ENCODE measurements around the gene AVEN. TPM values are rescaled to one million over a fixed set of nuclear protein-coding genes. Genes with fewer than 3 reads are reported as not detected.
"Not testable (repeated sequence)": the region's sequence is repeated elsewhere in the genome, so short reads cannot be mapped to it uniquely, and the experiment has no call there.

The AVEN gene
- 9.9 and 46.5 TPM in 2 replicates for polyA plus RNA-seq (2014; cell fraction: cytosol; rRNA removed)
- polyA plus RNA-seq (2014; cell fraction: nucleus; rRNA removed) = 4.9 and 6.7 TPM in 2 replicates

DNA sequence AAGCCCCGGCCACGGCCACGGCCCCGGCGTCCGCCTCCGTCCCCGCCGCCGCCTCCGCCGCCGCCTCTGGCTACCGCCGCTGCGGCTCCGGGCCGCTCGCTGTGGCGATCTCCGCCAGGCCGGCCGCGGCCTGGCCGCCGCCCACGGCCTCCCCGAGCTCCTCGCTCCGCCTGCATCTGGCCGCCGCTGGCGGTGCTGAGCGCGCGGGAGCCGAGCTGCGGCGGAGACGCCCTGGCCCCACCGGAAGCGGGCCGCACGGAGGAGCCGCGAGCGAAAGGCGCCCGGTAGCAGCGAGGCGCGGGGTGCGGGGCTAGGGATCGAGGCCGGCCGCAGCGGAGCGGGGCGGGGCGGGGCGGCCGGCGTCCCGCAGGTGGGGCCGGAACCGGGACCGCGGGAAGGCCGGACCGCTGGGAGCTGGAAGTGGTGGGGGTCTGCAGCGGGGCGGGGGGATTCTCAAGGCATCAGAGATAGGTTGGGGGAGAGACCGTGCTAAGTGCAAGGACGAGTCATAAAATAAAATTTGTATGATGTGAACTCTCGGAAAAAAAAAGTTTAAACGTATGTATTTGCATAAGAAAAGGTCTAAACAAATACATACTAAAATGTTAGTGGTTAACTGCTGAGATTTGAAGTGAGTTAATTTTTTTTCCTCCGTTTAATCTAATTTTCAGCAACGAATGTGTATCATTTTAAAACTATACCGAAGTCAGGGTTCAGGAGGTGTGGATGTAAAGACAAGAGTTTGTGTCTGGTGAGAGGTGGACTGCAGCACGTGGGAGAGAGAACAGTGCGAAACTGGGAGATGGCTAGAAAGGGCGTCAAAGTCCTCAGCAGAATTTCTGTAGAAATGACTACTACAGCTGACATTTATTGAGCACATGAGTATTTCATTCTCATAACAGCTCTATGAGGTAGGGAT lies at the start of gene AVEN:
Gene AVEN, minus strand, starts transcription at position 334 of the 919 bp plus-strand sequence. Its CDS starts 158 bp downstream, at position 176.
- peak; percentile 40 for DNase-seq (ENCODE audit: low spot score)

DNA sequence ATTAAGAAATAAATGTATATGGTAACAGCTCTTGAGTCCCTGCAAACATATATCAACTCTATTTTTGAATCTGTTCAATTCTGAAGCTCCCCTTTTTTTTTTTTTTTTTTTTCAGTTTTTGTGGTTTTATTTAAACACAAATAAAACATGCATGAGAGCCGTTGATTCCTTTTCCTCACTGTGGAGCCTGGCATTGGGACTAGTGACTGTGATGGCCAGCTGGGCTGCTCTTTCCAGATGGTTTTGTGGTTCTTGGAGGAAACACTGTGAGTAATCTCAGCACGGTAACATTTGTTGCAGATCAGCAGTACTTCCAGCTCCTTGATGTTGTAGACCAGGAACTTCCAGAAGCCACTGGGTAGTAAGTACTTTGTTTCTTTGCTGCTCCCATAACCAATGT lies 46.7 kb upstream of the AVEN start:
- no peak for DNase-seq (ENCODE audit: low spot score)

DNA sequence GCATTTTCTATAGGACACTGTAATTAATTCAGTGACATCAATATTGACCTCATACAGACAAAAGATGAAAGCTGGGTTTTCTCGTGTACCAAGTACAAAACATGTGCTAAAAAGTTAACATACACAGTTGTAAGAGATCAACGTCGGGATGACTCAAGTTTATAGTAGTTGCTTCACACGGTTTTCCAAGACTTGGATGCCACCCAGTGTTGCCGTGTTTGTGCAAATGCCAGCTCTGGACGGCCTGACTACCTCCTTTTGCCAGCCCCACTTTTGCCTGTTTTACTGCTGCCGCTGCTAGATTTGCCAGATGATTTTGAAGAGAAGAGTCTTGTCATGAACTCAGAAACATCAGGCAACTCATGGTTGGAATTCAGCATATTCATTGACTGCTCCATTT lies 45.1 kb upstream of the AVEN start:
- DNase-seq (ENCODE audit: low spot score) = no peak

GRCh38 chr15:34079904-34080303 lies 40.9 kb upstream of the AVEN start:
- DNase-seq (ENCODE audit: low spot score) = no peak

GRCh38 chr15:34078900-34079299 lies 39.9 kb upstream of the AVEN start:
- no peak for DNase-seq (ENCODE audit: low spot score)

DNA sequence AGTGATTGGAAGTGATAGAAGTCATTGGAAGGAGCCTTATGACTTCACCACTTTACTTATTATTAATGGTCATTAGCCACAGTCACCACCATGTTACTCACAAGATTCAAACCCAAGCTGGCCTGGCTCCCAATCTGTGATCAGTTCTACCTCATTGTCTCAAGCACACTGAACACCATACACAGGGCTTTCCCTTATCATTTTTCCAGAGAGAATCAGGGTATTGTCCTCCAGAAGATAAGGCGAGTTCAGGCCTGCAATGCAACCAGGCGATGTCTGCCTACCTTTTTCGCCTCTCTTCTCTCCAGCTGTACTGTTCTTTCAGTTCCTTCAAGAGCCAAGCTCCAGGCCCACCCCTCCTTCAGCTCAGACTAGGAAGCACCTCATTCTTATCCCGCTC lies 37.8 kb upstream of the AVEN start:
- DNase-seq (ENCODE audit: low spot score) = no peak

GRCh38 chr15:34070003-34070402 lies 31.0 kb upstream of the AVEN start:
- DNase-seq (ENCODE audit: low spot score) = no peak

- DNase-seq (ENCODE audit: low spot score) = no peak
These were observed 26.9 kb upstream of the AVEN start for GRCh38 chr15:34065941-34066340.

GRCh38 chr15:34065261-34065660 lies 26.3 kb upstream of the AVEN start:
- no peak for DNase-seq (ENCODE audit: low spot score)

DNA sequence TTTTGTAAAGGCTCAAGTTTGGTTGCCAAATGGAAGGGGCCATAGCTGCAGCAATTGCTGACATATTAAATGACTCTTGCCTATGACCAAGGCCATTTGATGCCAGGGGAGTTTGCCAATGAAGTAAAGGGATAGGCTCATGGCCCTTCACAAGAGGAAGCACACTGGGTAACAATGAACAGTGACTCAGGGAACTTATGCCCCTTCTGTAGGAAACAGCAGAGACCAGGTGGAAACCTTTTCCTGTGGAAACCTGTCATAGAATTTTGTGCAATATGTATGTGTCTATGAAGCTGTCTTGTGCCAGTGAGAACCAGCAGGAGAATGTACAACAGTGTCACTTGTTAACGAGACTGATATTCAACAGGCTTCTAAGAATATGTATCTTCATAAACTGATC lies 25.4 kb upstream of the AVEN start:
- DNase-seq (ENCODE audit: low spot score) = no peak

GRCh38 chr15:34059946-34060345 lies 20.9 kb upstream of the AVEN start:
- DNase-seq (ENCODE audit: low spot score) = no peak

DNA sequence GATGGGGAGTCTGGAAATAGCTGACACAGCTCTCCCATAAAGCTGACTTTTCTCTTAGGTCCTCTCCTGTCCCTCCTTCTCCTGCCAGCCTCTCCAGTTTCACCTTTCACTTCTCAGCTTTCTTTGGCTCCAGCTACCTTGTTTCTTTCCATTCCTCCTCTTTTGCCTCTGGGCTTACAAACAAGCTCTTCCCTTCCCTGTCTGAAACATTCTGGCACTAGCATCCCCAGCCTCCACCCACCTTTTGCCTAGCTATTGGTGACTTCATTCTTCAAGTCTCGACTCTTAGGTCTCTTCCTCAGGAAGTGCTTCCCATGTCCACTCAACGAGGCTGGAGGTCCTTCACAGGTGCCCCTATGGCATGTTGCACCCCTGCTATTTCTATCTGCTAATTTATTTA lies 20.5 kb upstream of the AVEN start:
- DNase-seq (ENCODE audit: low spot score) = no peak

GRCh38 chr15:34056911-34057310 lies 17.9 kb upstream of the AVEN start:
- DNase-seq (ENCODE audit: low spot score) = no peak

- no peak for DNase-seq (ENCODE audit: low spot score)
These were observed 17.0 kb upstream of the AVEN start for GRCh38 chr15:34055868-34056595.

- no peak for DNase-seq (ENCODE audit: low spot score)
These were observed 15.2 kb upstream of the AVEN start for GRCh38 chr15:34054081-34054707.

- DNase-seq (ENCODE audit: low spot score) = not testable (repeated sequence)
These were observed 11.4 kb upstream of the AVEN start for GRCh38 chr15:34050385-34050784.

DNA sequence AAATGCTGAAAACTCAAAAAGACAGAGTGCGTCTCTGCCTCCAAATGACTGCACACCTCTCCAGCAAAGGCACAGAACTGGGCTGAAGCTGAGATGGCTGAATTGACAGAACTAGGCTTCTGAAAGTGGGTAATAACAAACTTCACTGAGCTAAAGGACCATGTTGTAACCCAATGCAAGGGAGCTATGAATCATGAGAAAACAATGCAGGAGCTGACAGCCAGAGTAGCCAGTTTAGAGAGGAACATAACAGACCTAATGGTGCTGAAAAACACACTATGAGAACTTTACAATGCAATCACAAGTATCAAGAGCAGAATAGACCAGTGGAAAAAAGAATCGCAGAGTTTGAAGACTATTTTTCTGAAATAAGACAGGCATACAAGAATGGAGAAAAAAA lies 10.1 kb upstream of the AVEN start:
- no peak for DNase-seq (ENCODE audit: low spot score)

- DNase-seq (ENCODE audit: low spot score) = no peak
These were observed 9.1 kb upstream of the AVEN start for GRCh38 chr15:34047893-34048775.

- DNase-seq (ENCODE audit: low spot score) = no peak
These were observed 7.6 kb upstream of the AVEN start for GRCh38 chr15:34046471-34047145.

GRCh38 chr15:34043813-34044212 lies 4.8 kb upstream of the AVEN start:
- DNase-seq (ENCODE audit: low spot score) = no peak

GRCh38 chr15:34043391-34043790 lies 4.4 kb upstream of the AVEN start:
- no peak for DNase-seq (ENCODE audit: low spot score)

Measured in SK-N-DZ (cell line).